IMR-90 (cell line): ENCODE data around the gene USP6NL. TPM values are rescaled to one million over a fixed set of nuclear protein-coding genes. Genes with fewer than 3 reads are reported as not detected.

ENCODE experiments used
- ATAC-seq: fragments of 200-7000 bp; cut with Tn5 transposase; 2 replicates; pipeline ENCODE4 v1.9.1; 2020; ENCODE audit warnings: low read depth, mild to moderate bottlenecking, moderate library complexity
- BruUV-seq: library from RNA; stranded (reverse); fragments of 400-500 nt; replicated peaks from 2 replicates; lab custom pipeline; 2021; lab: Mats Ljungman, UMichigan
- CTCF ChIA-PET: fragments of 300-600 bp; formaldehyde crosslinking; extraction: SDS; loops from one replicate; lab custom pipeline; 2021; ENCODE audit warnings: antibody characterized with exemption; lab: Yijun Ruan, JAX
- POLR2A ChIA-PET: fragments of 300-600 bp; sonication (Branson Sonifier 250); formaldehyde crosslinking; loops from one replicate; lab custom pipeline; 2022; ENCODE audit warnings: antibody characterized with exemption; ENCODE audit not compliant: unreplicated experiment; lab: Charles Lee
- DNase-seq: peaks from one replicate; pipeline ENCODE4 v3.0.0; 2013
- H2AFZ ChIP-seq: replicated peaks from 2 replicates; pipeline ENCODE3; 2013; ENCODE audit warnings: low read length, mild to moderate bottlenecking; ENCODE audit not compliant: poor library complexity
- H2AK5ac ChIP-seq: 2 replicates; pipeline ENCODE4 v1.6.1; 2013; ENCODE audit warnings: low read depth, low read length, inconsistent platforms
- H2AK9ac ChIP-seq: replicated peaks from 2 replicates; pipeline ENCODE3; 2013; ENCODE audit warnings: mild to moderate bottlenecking, low read depth, low read length, moderate library complexity; ENCODE audit not compliant: poor library complexity
- H2BK120ac ChIP-seq: 2 replicates; pipeline ENCODE4 v1.6.1; 2013; ENCODE audit warnings: low read depth, low read length, inconsistent platforms
- H2BK15ac ChIP-seq: 3 replicates; pipeline ENCODE4 v1.6.1; 2013; ENCODE audit warnings: low read depth, low read length, inconsistent platforms
- H2BK20ac ChIP-seq: 2 replicates; pipeline ENCODE4 v1.6.1; 2013; ENCODE audit warnings: low read depth, mild to moderate bottlenecking, inconsistent platforms, low read length, moderate library complexity
- H2BK5ac ChIP-seq: 2 replicates; pipeline ENCODE4 v1.6.1; 2013; ENCODE audit warnings: mild to moderate bottlenecking, low read depth, low read length, inconsistent platforms; ENCODE audit not compliant: poor library complexity, severe bottlenecking
- H3K14ac ChIP-seq: replicated peaks from 2 replicates; pipeline ENCODE4 v1.6.1; 2013; ENCODE audit warnings: low read depth, low read length, inconsistent platforms
- H3K18ac ChIP-seq: 2 replicates; pipeline ENCODE4 v1.6.1; 2013; ENCODE audit warnings: low read depth, low read length, control low read depth
- H3K23ac ChIP-seq: 2 replicates; pipeline ENCODE4 v1.6.1; 2013; ENCODE audit warnings: low read depth, low read length, inconsistent platforms
- H3K27ac ChIP-seq: 2 replicates; pipeline ENCODE4 v1.5.1; 2013; ENCODE audit warnings: mild to moderate bottlenecking, control low read depth, low read length; ENCODE audit not compliant: insufficient read depth
- H3K27me3 ChIP-seq: 2 replicates; pipeline ENCODE4 v1.6.1; 2013; ENCODE audit warnings: low read length; ENCODE audit not compliant: control insufficient read depth, insufficient read depth
- H3K36me3 ChIP-seq: 2 replicates; pipeline ENCODE4 v1.6.1; 2013; ENCODE audit warnings: low read length, mixed read lengths; ENCODE audit not compliant: control insufficient read depth, insufficient read depth
- H3K4ac ChIP-seq: 2 replicates; pipeline ENCODE4 v1.6.1; 2013; ENCODE audit warnings: low read depth, low read length, inconsistent platforms
- H3K4me1 ChIP-seq: 2 replicates; pipeline ENCODE4 v1.6.1; 2013; ENCODE audit warnings: low read length, mixed read lengths; ENCODE audit not compliant: control insufficient read depth, insufficient read depth
- H3K4me2 ChIP-seq: 2 replicates; pipeline ENCODE4 v1.6.1; 2013; ENCODE audit warnings: low read depth, mild to moderate bottlenecking, control low read depth, low read length, moderate library complexity
- H3K4me3 ChIP-seq: 2 replicates; pipeline ENCODE4 v1.5.1; 2013; ENCODE audit warnings: low read depth, mild to moderate bottlenecking, control low read depth, low read length, moderate library complexity; ENCODE audit not compliant: insufficient read depth
- H3K56ac ChIP-seq: 2 replicates; pipeline ENCODE4 v1.6.1; 2013; ENCODE audit warnings: low read length, inconsistent platforms; ENCODE audit not compliant: insufficient read depth; ENCODE audit errors: extremely low read depth
- H3K79me1 ChIP-seq, 2 experiments: 2 replicates each; pipeline ENCODE4 v1.6.1; 2013; ENCODE audit warnings: low read length in 2 of 2, inconsistent platforms in 1 of 2, low read depth in 1 of 2
- H3K9ac ChIP-seq: 2 replicates; pipeline ENCODE4 v1.6.1; 2013; ENCODE audit warnings: low read depth, low read length, control low read depth
- H3K9me1 ChIP-seq: 2 replicates; pipeline ENCODE4 v1.6.1; 2013; ENCODE audit warnings: low read length, inconsistent platforms; ENCODE audit not compliant: insufficient read depth
- H3K9me3 ChIP-seq: 2 replicates; pipeline ENCODE4 v1.6.1; 2013; ENCODE audit warnings: low read length; ENCODE audit not compliant: control insufficient read depth, insufficient read depth
- H4K20me1 ChIP-seq: 2 replicates; pipeline ENCODE4 v1.6.1; 2013; ENCODE audit warnings: low read length, inconsistent platforms; ENCODE audit not compliant: insufficient read depth
- H4K5ac ChIP-seq: 2 replicates; pipeline ENCODE4 v1.6.1; 2013; ENCODE audit warnings: mild to moderate bottlenecking, low read depth, low read length, control low read depth
- H4K8ac ChIP-seq, 2 experiments: 2 replicates each; pipeline ENCODE4 v1.6.1; 2013; ENCODE audit warnings: low read depth in 2 of 2, low read length in 2 of 2, control low read depth in 1 of 2, inconsistent platforms in 1 of 2
- H4K91ac ChIP-seq: 2 replicates; pipeline ENCODE4 v1.6.1; 2013; ENCODE audit warnings: low read depth, low read length, inconsistent platforms; ENCODE audit not compliant: insufficient read depth
- BHLHE40 ChIP-seq: fragments of 150-350 bp; IDR thresholded peaks from 2 replicates; pipeline ENCODE4 v1.6.1; 2016; ENCODE audit warnings: mild to moderate bottlenecking, low read depth, low read length
- CHD1 ChIP-seq: IDR thresholded peaks from 2 replicates; pipeline ENCODE4 v1.6.1; 2012; ENCODE audit warnings: low read depth, low read length, improper control_type of control experiment
- MAFK ChIP-seq: IDR thresholded peaks from 2 replicates; pipeline ENCODE4 v1.6.1; 2012; ENCODE audit warnings: low read depth, low read length, improper control_type of control experiment
- MXI1 ChIP-seq: IDR thresholded peaks from 2 replicates; pipeline ENCODE4 v1.6.1; 2012; ENCODE audit warnings: low read depth, mild to moderate bottlenecking, low read length, moderate library complexity, borderline replicate concordance
- POLR2A ChIP-seq: IDR thresholded peaks from 2 replicates; pipeline ENCODE4 v1.6.1; 2012; ENCODE audit warnings: mild to moderate bottlenecking, low read depth, low read length
- RAD21 ChIP-seq: IDR thresholded peaks from 2 replicates; pipeline ENCODE4 v1.6.1; 2012; ENCODE audit warnings: low read length, improper control_type of control experiment
- RCOR1 ChIP-seq: IDR thresholded peaks from 2 replicates; pipeline ENCODE4 v1.6.1; 2012; ENCODE audit warnings: mild to moderate bottlenecking, low read length, improper control_type of control experiment; ENCODE audit not compliant: insufficient replicate concordance
- RFX5 ChIP-seq: IDR thresholded peaks from 2 replicates; pipeline ENCODE4 v1.8.0; 2012; ENCODE audit warnings: low read depth, mild to moderate bottlenecking, low read length, moderate library complexity
- SMC3 ChIP-seq: fragments of 150-350 bp; IDR thresholded peaks from 2 replicates; pipeline ENCODE4 v1.6.1; 2016; ENCODE audit warnings: low read depth, mild to moderate bottlenecking, antibody characterized with exemption, low read length, moderate library complexity
- WGBS, 2 experiments: methylation state at CpG; one replicate each; pipeline versions ENCODE4 v1.1.5 to v1.1.7; 2013; ENCODE audit warnings: missing lambda C conversion rate in 2 of 2; ENCODE audit not compliant: insufficient read length in 1 of 2; ENCODE audit errors: extremely low coverage in 2 of 2; 5-methylcytosine and 5-hydroxymethylcytosine counted together
- dilution Hi-C: fragments of 300-500 bp; cut with HindIII; formaldehyde crosslinking; loops from one replicate; pipeline ENCODE4 v1.14.3; 2018; ENCODE audit warnings: low sequenced_read_pairs; ENCODE audit not compliant: unreplicated experiment
- in situ Hi-C: fragments of 300-500 bp; cut with MboI; formaldehyde crosslinking; loops from 3 replicates; pipeline ENCODE4 v1.14.3; 2019; ENCODE audit warnings: low sequenced_read_pairs, inconsistent platforms, mixed read lengths
- intact Hi-C: fragments of 100-400 bp; cut with micrococcal nuclease; formaldehyde crosslinking; loops from 2 replicates; pipeline ENCODE4 v1.10.0; 2022
- polyA plus RNA-seq, 3 experiments: library from polyadenylated mRNA; depleted of rRNA; stranded (reverse); fragments of >200 nt; gene quantifications; 2 replicates each; pipeline ENCODE4 v1.2.3, GENCODE V29; 2012; ENCODE audit warnings: low replicate concordance in 1 of 3
- total RNA-seq: library from RNA; depleted of rRNA; stranded (reverse); fragments of >200 nt; gene quantifications from 2 replicates; pipeline ENCODE4 v1.2.3, GENCODE V29; 2012
- TF ChIP-seq, protein P1 (sequence below): conservative IDR thresholded peaks from 2 replicates; pipeline ENCODE4 v1.5.1; 2012; ENCODE audit warnings: mild to moderate bottlenecking, low read depth, low read length, improper control_type of control experiment
- TF ChIP-seq, protein P2 (sequence below): fragments of 150-350 bp; IDR thresholded peaks from 2 replicates; pipeline ENCODE4 v1.6.1; 2016; ENCODE audit warnings: low read depth, mild to moderate bottlenecking, low read length, moderate library complexity, borderline replicate concordance

The USP6NL gene
- total and polyA plus RNA-seq, 2 of the 4 experiments (the other 2 are of a cell fraction): 7.8 to 9.1 TPM

- TF ChIP-seq BHLHE40 (no peak), RFX5 (no peak), SMC3 (no peak)
These were observed 1.9 kb downstream of the USP6NL start (continued) for GRCh38 chr10:11609492-11610093.

- H3K9me1 ChIP-seq: no peaks in the 10 kb centered on the region
- dilution Hi-C loops: no loop called here
- no peak overlapping the region for H4K8ac ChIP-seq
- H3K18ac ChIP-seq: no peak overlapping the region
- no peak overlapping the region for H2BK15ac ChIP-seq
- H3K4me3 ChIP-seq: no peak overlapping the region
- H3K4me2 ChIP-seq: no peak overlapping the region
- peaks cover 4% of the 10 kb centered on the region for H3K4me1 ChIP-seq
- no peak overlapping the region for H2BK20ac ChIP-seq
- intact Hi-C loops: no loop called here
- peaks cover 7% of the 10 kb centered on the region; the same call in 1 of the 2 replicates for H4K20me1 ChIP-seq
- in situ Hi-C loops: no loop called here
- TF ChIP-seq SMC3 (no peak), POLR2A (no peak), RCOR1 (no peak), MXI1 (no peak), RAD21 (no peak), CHD1 (no peak), MAFK (no peak), BHLHE40 (no peak)
- TF ChIP-seq, protein P1, sequence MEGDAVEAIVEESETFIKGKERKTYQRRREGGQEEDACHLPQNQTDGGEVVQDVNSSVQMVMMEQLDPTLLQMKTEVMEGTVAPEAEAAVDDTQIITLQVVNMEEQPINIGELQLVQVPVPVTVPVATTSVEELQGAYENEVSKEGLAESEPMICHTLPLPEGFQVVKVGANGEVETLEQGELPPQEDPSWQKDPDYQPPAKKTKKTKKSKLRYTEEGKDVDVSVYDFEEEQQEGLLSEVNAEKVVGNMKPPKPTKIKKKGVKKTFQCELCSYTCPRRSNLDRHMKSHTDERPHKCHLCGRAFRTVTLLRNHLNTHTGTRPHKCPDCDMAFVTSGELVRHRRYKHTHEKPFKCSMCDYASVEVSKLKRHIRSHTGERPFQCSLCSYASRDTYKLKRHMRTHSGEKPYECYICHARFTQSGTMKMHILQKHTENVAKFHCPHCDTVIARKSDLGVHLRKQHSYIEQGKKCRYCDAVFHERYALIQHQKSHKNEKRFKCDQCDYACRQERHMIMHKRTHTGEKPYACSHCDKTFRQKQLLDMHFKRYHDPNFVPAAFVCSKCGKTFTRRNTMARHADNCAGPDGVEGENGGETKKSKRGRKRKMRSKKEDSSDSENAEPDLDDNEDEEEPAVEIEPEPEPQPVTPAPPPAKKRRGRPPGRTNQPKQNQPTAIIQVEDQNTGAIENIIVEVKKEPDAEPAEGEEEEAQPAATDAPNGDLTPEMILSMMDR: no peak
- TF ChIP-seq, protein P2, sequence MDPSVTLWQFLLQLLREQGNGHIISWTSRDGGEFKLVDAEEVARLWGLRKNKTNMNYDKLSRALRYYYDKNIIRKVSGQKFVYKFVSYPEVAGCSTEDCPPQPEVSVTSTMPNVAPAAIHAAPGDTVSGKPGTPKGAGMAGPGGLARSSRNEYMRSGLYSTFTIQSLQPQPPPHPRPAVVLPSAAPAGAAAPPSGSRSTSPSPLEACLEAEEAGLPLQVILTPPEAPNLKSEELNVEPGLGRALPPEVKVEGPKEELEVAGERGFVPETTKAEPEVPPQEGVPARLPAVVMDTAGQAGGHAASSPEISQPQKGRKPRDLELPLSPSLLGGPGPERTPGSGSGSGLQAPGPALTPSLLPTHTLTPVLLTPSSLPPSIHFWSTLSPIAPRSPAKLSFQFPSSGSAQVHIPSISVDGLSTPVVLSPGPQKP: no peak
- CTCF ChIA-PET: no interaction called here
- POLR2A ChIA-PET: no interaction called here
- no peaks in the 10 kb centered on the region for H3K9me3 ChIP-seq
- no peak overlapping the region for H4K91ac ChIP-seq
- no peak for ATAC-seq
- no peaks in the 10 kb centered on the region for H3K36me3 ChIP-seq
- no peak overlapping the region for H2AK9ac ChIP-seq
- H3K9ac ChIP-seq: no peak overlapping the region
- peaks cover 17 to 30% of the 10 kb centered on the region in 2 experiments for H3K79me1 ChIP-seq
- H3K56ac ChIP-seq: no peak overlapping the region
- no peak overlapping the region for H3K4ac ChIP-seq
- H3K27me3 ChIP-seq: no peaks in the 10 kb centered on the region
- no peak overlapping the region for H4K5ac ChIP-seq
- no peak overlapping the region for H2BK120ac ChIP-seq
- BruUV-seq: no TSS peak
- DNase-seq: no peak
- no peak overlapping the region for H3K23ac ChIP-seq
- H2BK5ac ChIP-seq: no peak overlapping the region
- H2AK5ac ChIP-seq: no peak overlapping the region
- H3K14ac ChIP-seq: no peak overlapping the region
- no peak overlapping the region for H2AFZ ChIP-seq
- no peak overlapping the region for H3K27ac ChIP-seq
- WGBS, 2 experiments: 80% methylated on average over 4 of the region's 7 CpGs; no CpG with 5 or more reads in 1 of the 2 experiments
These were observed 2.4 kb downstream of the USP6NL start for GRCh38 chr10:11609052-11609451.
